Activated CD4-positive, alpha-beta T cell treated with anti-CD3 and anti-CD28 coated beads for 48 hours (primary cell): Measurements from ENCODE around the gene NAV2.

Source experiments
- DNase-seq: peaks from one replicate; pipeline ENCODE4 v3.0.0-alpha.2; 2020

The NAV2 gene

GRCh38 chr11:20030472-20030871, 317.8 kb downstream of the NAV2 start:
- no peak for DNase-seq

GRCh38 chr11:20031155-20032001, 318.7 kb downstream of the NAV2 start:
- DNase-seq, result no peak

GRCh38 chr11:20032127-20032526, 319.5 kb downstream of the NAV2 start:
- DNase-seq, result no peak

- DNase-seq, result no peak
These were observed 320.1 kb downstream of the NAV2 start for GRCh38 chr11:20032577-20033260.

- no peak for DNase-seq
These were observed 321.2 kb downstream of the NAV2 start for GRCh38 chr11:20033806-20034205.

GRCh38 chr11:20034941-20035340, 322.3 kb downstream of the NAV2 start:
- no peak for DNase-seq

- no peak for DNase-seq
These were observed 322.7 kb downstream of the NAV2 start for GRCh38 chr11:20035375-20035700.

- DNase-seq, result no peak
These were observed 323.3 kb downstream of the NAV2 start for GRCh38 chr11:20035701-20036601.

- no peak for DNase-seq
These were observed 324.1 kb downstream of the NAV2 start for GRCh38 chr11:20036626-20037335.

- DNase-seq, result no peak
These were observed 324.9 kb downstream of the NAV2 start for GRCh38 chr11:20037396-20038153.

- no peak for DNase-seq
These were observed 325.8 kb downstream of the NAV2 start for GRCh38 chr11:20038412-20038811.

GRCh38 chr11:20038972-20039371, 326.3 kb downstream of the NAV2 start:
- DNase-seq, result no peak

- DNase-seq, result no peak
These were observed 328.9 kb downstream of the NAV2 start for GRCh38 chr11:20041499-20041898.

- DNase-seq, result no peak
These were observed 329.5 kb downstream of the NAV2 start for GRCh38 chr11:20042045-20042639.

GRCh38 chr11:20042811-20043341, 330.2 kb downstream of the NAV2 start:
- no peak for DNase-seq

GRCh38 chr11:20043992-20044391, 331.4 kb downstream of the NAV2 start:
- DNase-seq, result no peak

- DNase-seq, result no peak
These were observed 332.6 kb downstream of the NAV2 start for GRCh38 chr11:20045098-20045688.

- DNase-seq, result no peak
These were observed 333.8 kb downstream of the NAV2 start for GRCh38 chr11:20046416-20046815.

- no peak for DNase-seq
These were observed 334.6 kb downstream of the NAV2 start for GRCh38 chr11:20047006-20047768.

- no peak for DNase-seq
These were observed 335.1 kb downstream of the NAV2 start for GRCh38 chr11:20047769-20048154.
